ENCODE data around the gene LTB4R2. TPM values are rescaled to one million over a fixed set of nuclear protein-coding genes. Genes with fewer than 3 reads are reported as not detected.
"Not testable (repeated sequence)": the region's sequence is repeated elsewhere in the genome, so short reads cannot be mapped to it uniquely, and the experiment has no call there.

The LTB4R2 gene
- total RNA-seq, 1 donor from 2014 or later: 8.2 TPM

GRCh38 chr14:24317141-24317928 is 7.4 kb downstream of the LTB4R2 start:
- no peak for DNase-seq (ENCODE audit: low spot score)

DNA sequence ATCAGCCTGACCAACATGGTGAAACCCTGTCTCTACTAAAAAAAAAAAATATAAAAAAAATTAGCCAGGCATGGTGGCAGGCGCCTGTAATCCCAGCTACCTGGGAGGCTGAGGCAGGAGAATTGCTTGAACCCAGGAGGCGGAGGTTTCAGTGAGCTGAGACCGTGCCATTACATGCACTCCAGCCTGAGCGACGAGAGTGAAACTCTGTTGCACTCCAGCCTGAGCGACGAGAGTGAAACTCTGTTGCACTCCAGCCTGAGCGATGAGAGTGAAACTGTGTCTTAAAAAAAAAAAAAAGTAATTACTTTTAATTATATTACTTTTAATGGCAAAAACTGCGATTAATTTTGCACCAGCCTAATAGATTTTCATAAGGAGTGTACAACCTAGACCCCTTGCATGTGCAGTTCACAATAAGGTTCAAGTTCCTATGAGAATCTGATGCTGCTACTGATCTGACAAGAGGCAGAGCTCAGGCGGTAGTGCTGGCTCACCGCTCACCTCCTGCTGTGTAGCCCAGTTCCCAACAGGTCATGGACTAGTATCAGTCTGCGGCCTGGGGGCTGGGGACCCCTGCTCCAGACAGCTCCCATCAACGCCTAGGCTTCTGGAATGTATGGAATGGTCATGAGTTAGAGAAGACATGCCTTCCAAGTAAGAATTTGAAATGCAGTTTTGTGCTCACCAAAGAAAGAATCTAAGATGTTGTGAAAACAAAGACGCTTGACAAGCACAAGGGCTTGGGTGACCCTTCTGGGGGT is 11.5 kb downstream of the LTB4R2 start:
- DNase-seq (ENCODE audit: low spot score): no peak

DNA sequence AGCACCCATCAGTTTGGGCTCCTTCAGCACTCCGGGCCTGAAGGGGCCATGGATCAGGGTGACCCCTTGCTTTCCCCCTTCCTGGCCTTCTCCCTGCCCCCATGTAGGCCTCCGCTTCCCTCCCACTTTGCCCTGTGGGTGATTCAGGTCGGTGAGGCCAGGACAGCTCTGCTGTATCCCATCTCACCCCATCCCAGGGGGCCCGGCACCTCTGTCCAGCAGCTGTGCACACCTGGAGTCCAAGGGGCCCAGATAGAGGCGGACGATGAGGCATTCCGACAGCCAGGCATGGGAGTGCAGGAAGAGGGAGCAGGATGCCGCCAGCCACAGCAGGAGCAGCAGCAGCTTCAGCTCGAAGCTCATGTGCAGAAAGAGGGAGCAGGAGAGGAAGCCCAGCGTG is 12.7 kb downstream of the LTB4R2 start:
- no peak for DNase-seq (ENCODE audit: low spot score)

- DNase-seq (ENCODE audit: low spot score): no peak
Observed at GRCh38 chr14:24323341-24323740, 13.4 kb downstream of the LTB4R2 start.

- DNase-seq (ENCODE audit: low spot score): no peak
Observed at GRCh38 chr14:24324024-24324423, 14.1 kb downstream of the LTB4R2 start.

DNA sequence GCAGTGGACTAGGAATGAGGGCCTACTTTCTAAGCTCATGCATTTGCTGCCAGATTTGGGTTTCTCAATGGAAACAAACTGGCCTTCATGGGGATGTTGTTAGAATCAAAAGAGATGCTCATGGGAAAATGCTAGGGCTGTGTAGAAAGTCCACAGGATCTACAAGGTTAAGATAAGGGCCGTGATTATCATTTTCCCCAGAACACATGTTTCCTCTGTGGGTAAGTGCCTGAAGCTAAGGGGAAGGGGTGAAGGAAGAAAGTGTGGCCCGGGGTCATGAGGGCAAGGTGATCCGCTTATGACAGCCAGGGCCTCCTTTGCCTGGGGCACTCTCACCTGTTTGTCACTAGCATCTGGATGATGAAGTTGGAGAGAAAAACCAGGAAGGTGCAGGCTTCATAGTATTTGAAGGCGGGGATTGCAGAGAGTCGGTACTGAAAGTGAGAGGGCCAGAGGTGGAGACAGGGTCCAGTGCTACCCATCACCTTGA is 15.1 kb downstream of the LTB4R2 start:
- DNase-seq (ENCODE audit: low spot score): no peak

DNA sequence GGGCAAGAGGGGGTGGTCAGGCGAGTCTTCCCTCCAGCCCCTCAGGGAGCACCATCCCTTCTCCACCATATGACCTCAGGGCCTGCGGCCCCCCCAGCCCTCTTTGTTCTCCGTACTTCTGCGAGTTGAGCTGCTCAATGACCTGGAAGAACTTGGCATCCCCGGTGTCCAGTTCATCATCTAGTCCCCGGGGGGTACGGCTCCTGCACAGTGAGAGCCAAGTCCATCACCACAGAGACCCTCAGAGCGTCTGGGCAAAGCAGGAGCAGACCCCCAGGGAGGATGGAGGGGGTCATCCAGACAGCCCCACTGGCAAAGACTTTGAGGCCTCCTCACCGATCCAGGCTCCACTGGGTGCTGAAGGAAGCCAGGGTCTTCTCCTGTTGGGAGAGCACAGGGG is 16.0 kb downstream of the LTB4R2 start:
- no peak for DNase-seq (ENCODE audit: low spot score)

DNA sequence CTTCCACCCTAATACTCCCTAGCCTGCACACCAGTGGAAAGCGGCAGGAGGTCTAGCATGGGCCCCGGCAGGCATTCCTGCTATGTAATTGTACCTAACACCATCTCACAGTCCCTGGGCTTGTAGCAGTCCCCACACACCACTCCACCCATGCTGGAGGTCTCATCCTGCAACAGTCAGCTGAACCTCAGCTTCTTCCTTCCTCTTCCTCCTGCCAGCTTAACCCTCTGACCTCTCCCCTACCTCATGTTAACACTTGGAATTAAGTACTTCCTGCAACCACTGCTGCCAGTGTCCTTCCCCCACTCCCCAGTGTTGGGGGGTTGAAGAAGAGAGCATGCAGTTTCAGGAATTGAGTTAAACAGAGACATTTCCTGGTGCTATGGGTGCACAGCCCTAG is 17.4 kb downstream of the LTB4R2 start:
- no peak for DNase-seq (ENCODE audit: low spot score)

GRCh38 chr14:24327914-24328313 is 18.0 kb downstream of the LTB4R2 start:
- DNase-seq (ENCODE audit: low spot score): not testable (repeated sequence)

- DNase-seq (ENCODE audit: low spot score): no peak
Observed at GRCh38 chr14:24329073-24329663, 19.2 kb downstream of the LTB4R2 start.

DNA sequence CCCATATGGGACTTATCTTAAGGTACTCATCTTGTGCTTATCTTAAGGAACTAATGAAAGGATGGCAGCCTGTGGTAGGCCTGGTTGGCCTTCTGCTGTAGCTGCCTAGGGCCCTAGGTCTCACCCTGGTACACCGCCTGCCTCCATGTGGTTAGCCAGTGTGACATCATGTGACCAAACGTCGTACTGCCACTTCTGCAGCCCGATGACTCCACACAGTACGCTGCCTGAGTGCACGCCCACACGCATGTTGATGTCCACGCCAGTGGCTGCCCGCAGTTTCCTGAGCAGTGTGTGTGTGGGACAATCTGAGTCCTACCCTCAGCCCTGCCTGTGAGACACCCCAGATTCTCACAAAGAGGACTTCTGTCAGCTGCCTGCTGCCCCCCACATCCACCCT is 19.8 kb downstream of the LTB4R2 start:
- DNase-seq (ENCODE audit: low spot score): no peak

GRCh38 chr14:24330973-24331674 is 21.2 kb downstream of the LTB4R2 start:
- no peak for DNase-seq (ENCODE audit: low spot score)

- DNase-seq (ENCODE audit: low spot score): no peak
Observed at GRCh38 chr14:24331731-24332267, 21.9 kb downstream of the LTB4R2 start.

- DNase-seq (ENCODE audit: low spot score): peak; percentile 85
Observed at GRCh38 chr14:24332268-24332993, 22.5 kb downstream of the LTB4R2 start.

DNA sequence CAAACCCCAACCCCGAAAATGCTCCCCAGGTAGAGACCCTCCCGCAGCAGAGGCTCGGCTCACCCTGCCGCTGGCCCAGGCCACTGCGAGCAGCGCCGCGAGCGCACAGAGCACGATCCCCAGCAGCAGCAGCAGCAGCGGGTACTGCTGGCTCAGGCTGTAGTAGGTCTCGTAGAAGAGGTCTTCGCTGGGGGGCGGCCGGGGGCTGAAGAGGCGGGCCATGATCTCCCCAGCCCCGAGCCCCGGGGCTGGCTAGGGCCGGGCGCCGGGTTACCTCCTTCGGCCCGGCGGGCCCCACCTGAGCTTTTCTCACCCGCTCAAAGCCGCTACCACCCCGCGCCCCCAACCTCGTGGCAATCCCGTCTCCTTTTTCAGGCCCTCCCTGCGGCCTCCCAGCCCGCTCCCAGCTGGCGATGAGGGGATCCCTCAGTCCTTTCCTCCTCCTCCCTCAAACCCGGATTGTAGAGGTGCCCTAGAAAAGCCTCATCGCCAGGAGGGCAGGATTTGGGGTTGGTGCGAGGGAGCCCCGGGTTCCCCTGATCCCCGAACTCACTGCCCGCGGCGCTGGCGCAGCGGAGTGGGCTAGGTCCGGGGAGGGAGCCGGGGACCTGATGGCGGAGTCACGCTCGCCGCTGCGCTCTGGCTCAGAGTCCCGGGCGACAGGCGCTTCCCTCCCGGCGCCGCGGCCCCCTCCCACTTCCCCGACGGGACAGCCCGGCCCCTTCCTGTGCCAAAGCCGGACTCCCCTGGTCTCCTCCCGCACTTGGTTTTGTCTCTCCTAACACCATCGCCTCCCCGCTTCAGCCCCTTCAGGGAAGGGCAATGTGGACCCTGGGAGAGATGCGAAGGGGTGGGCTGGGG is 24.7 kb downstream of the LTB4R2 start, which contains the start of gene ADCY4:
Gene ADCY4, minus strand, starts transcription at position 641 of the 861 bp plus-strand sequence. Its CDS starts 419 bp downstream, at position 222.
- no peak for DNase-seq (ENCODE audit: low spot score)

GRCh38 chr14:24335461-24336171 is 25.7 kb downstream of the LTB4R2 start:
- no peak for DNase-seq (ENCODE audit: low spot score)

- DNase-seq (ENCODE audit: low spot score): no peak
Observed at GRCh38 chr14:24337144-24337823, 27.3 kb downstream of the LTB4R2 start.

GRCh38 chr14:24337824-24338175 is 27.9 kb downstream of the LTB4R2 start:
- no peak for DNase-seq (ENCODE audit: low spot score)

- no peak for DNase-seq (ENCODE audit: low spot score)
Observed at GRCh38 chr14:24338843-24339242, 28.9 kb downstream of the LTB4R2 start.
